Spinal cord (tissue), 10 donors: Measurements from ENCODE around the gene CPEB3. TPM values are rescaled to one million over a fixed set of nuclear protein-coding genes. Genes with fewer than 3 reads are reported as not detected.
A peak's percentile ranks its signal among the peaks of the same experiment; 100 is the strongest.

ENCODE experiments used
- DNase-seq, 6 donors: peaks; one replicate each; pipeline versions ENCODE4 v3.0.0 to v3.0.0-alpha.2; 2013 to 2015; ENCODE audit warnings: low spot score in 6 of 6, low read depth in 4 of 6
- H3K27ac ChIP-seq: one replicate; pipeline ENCODE4 v1.5.1; 2013; ENCODE audit warnings: low read depth, low read length, control low read depth
- H3K27me3 ChIP-seq: one replicate; pipeline ENCODE4 v1.6.1; 2013; ENCODE audit warnings: low read length; ENCODE audit not compliant: control insufficient read depth, insufficient read depth
- H3K36me3 ChIP-seq: one replicate; pipeline ENCODE4 v1.6.1; 2013; ENCODE audit warnings: low read length; ENCODE audit not compliant: control insufficient read depth, insufficient read depth
- H3K4me1 ChIP-seq: one replicate; pipeline ENCODE4 v1.6.1; 2013; ENCODE audit warnings: low read length; ENCODE audit not compliant: control insufficient read depth, insufficient read depth
- H3K4me3 ChIP-seq: one replicate; pipeline ENCODE4 v1.5.1; 2013; ENCODE audit warnings: low read depth, low read length, control low read depth
- H3K9me3 ChIP-seq: one replicate; pipeline ENCODE4 v1.6.1; 2013; ENCODE audit warnings: low read length; ENCODE audit not compliant: control insufficient read depth, insufficient read depth
- WGBS: methylation state at CpG from one replicate; pipeline ENCODE4 v1.1.5; 2013; ENCODE audit warnings: missing lambda C conversion rate; ENCODE audit not compliant: insufficient coverage; 5-methylcytosine and 5-hydroxymethylcytosine counted together
- polyA plus RNA-seq, 2 donors: library from polyadenylated mRNA; unstranded; fragments of 120-200 nt; gene quantifications; one replicate each; pipeline ENCODE4 v1.2.1, GENCODE V29; 2013; ENCODE audit not compliant: insufficient read length in 2 of 2
- total RNA-seq, 2 donors: library from RNA; depleted of rRNA in 1 of 2; stranded (reverse); fragments of 120-200 nt in 1 of 2; fragments of >200 nt in 1 of 2; gene quantifications; one replicate each; pipeline versions ENCODE4 v1.2.3 to v1.2.4, GENCODE V29; 2013 to 2014
- donor health status: healthy.

CPEB3 gene
- total and polyA plus RNA-seq, 4 donors, result 9.0 to 29.3 (median 17.1) TPM

GRCh38 chr10:92242910-92243671, 47.8 kb downstream of the CPEB3 start:
- no CpG with 5 or more reads among the region's 8 CpGs for WGBS

GRCh38 chr10:92242380-92242779, 48.5 kb downstream of the CPEB3 start:
- H3K4me3 ChIP-seq, result peak overlapping the region; percentile 54
- H3K27me3 ChIP-seq, result no peaks in the 10 kb centered on the region
- H3K9me3 ChIP-seq, result no peaks in the 10 kb centered on the region
- H3K27ac ChIP-seq, result no peak overlapping the region
- WGBS, result no CpG with 5 or more reads among the region's 2 CpGs
- DNase-seq, result peak in 2 of 6 donors; percentile 15 to 59
- peaks cover 4% of the 10 kb centered on the region for H3K36me3 ChIP-seq
- peaks cover 8% of the 10 kb centered on the region for H3K4me1 ChIP-seq

More at GRCh38 chr10:92242910-92243671, 47.8 kb downstream of the CPEB3 start:
- H3K27me3 ChIP-seq, result no peaks in the 10 kb centered on the region
- peaks cover 4% of the 10 kb centered on the region for H3K36me3 ChIP-seq
- H3K9me3 ChIP-seq, result no peaks in the 10 kb centered on the region
- H3K4me1 ChIP-seq, result peaks cover 8% of the 10 kb centered on the region
- peak; percentile 66 to 97 (median 81) for DNase-seq
- H3K27ac ChIP-seq, result peak overlapping the region; percentile 8
- H3K4me3 ChIP-seq, result peak overlapping the region; percentile 54

GRCh38 chr10:92241501-92241900, 49.4 kb downstream of the CPEB3 start:
- peaks cover 9% of the 10 kb centered on the region for H3K4me1 ChIP-seq
- H3K36me3 ChIP-seq, result peaks cover 4% of the 10 kb centered on the region
- H3K27ac ChIP-seq, result peak overlapping the region; percentile 87
- WGBS, result no CpG with 5 or more reads among the region's 1 CpG
- no peaks in the 10 kb centered on the region for H3K27me3 ChIP-seq
- DNase-seq, result peak in 1 of 6 donors; percentile 15
- no peaks in the 10 kb centered on the region for H3K9me3 ChIP-seq
- peak overlapping the region; percentile 78 for H3K4me3 ChIP-seq

GRCh38 chr10:92241158-92241500, 49.7 kb downstream of the CPEB3 start:
- H3K27me3 ChIP-seq, result no peaks in the 10 kb centered on the region
- no peaks in the 10 kb centered on the region for H3K9me3 ChIP-seq
- peak in 2 of 6 donors; percentile 77 to 88 for DNase-seq
- H3K27ac ChIP-seq, result peak overlapping the region; percentile 87
- peak overlapping the region; percentile 78 for H3K4me3 ChIP-seq
- no CpG with 5 or more reads among the region's 9 CpGs for WGBS
- peaks cover 12% of the 10 kb centered on the region for H3K4me1 ChIP-seq
- H3K36me3 ChIP-seq, result peaks cover 4% of the 10 kb centered on the region

- H3K36me3 ChIP-seq, result peaks cover 4% of the 10 kb centered on the region
- H3K4me3 ChIP-seq, result peak overlapping the region; percentile 78
- 0% methylated on average over 14 of the region's 28 CpGs for WGBS
- H3K27me3 ChIP-seq, result no peaks in the 10 kb centered on the region
- DNase-seq, result peak; percentile 57 to 95 (median 80)
- peaks cover 12% of the 10 kb centered on the region for H3K4me1 ChIP-seq
- H3K27ac ChIP-seq, result peak overlapping the region; percentile 87
- H3K9me3 ChIP-seq, result no peaks in the 10 kb centered on the region
These were observed 50.4 kb downstream of the CPEB3 start for GRCh38 chr10:92240289-92241157.

- WGBS, result under 1% methylated on average over 68 of the region's 69 CpGs
- peaks cover 12% of the 10 kb centered on the region for H3K4me1 ChIP-seq
- peaks cover 4% of the 10 kb centered on the region for H3K36me3 ChIP-seq
- H3K4me3 ChIP-seq, result peak overlapping the region; percentile 78
- DNase-seq, result peak in 4 of 6 donors; percentile 28 to 77 (median 44)
- H3K9me3 ChIP-seq, result no peaks in the 10 kb centered on the region
- peak overlapping the region; percentile 87 for H3K27ac ChIP-seq
- no peaks in the 10 kb centered on the region for H3K27me3 ChIP-seq
These were observed 51.1 kb downstream of the CPEB3 start for GRCh38 chr10:92239600-92240288.

GRCh38 chr10:92239151-92239599, 51.7 kb downstream of the CPEB3 start:
- peak in 3 of 6 donors; percentile 24 to 57 (median 33) for DNase-seq
- 0% methylated on average over 18 of the region's 27 CpGs for WGBS
- Histone ChIP-seq H3K9me3 (no peaks in the 10 kb centered on the region), H3K4me1 (peaks cover 12% of the 10 kb centered on the region), H3K27ac (peak overlapping the region; percentile 4), H3K4me3 (peak overlapping the region; percentile 43), H3K36me3 (peaks cover 7% of the 10 kb centered on the region), H3K27me3 (no peaks in the 10 kb centered on the region)

- Histone ChIP-seq H3K4me1 (peaks cover 12% of the 10 kb centered on the region), H3K27ac (peak overlapping the region; percentile 4), H3K36me3 (peaks cover 10% of the 10 kb centered on the region), H3K4me3 (peak overlapping the region; percentile 43), H3K9me3 (no peaks in the 10 kb centered on the region), H3K27me3 (no peaks in the 10 kb centered on the region)
- DNase-seq, result peak in 4 of 6 donors; percentile 15 to 82 (median 38)
- whole genome bisulfite sequencing, result 27% methylated on average over 2 of the region's 8 CpGs
These were observed 52.2 kb downstream of the CPEB3 start for GRCh38 chr10:92238586-92239098.

- peak in 3 of 6 donors; percentile 21 to 54 (median 28) for DNase-seq
- no peaks in the 10 kb centered on the region for H3K27me3 ChIP-seq
- H3K27ac ChIP-seq, result peak overlapping the region; percentile 17
- peak overlapping the region; percentile 43 for H3K4me3 ChIP-seq
- 44% methylated on average over 3 of the region's 3 CpGs for WGBS
- H3K36me3 ChIP-seq, result peaks cover 13% of the 10 kb centered on the region
- peaks cover 12% of the 10 kb centered on the region for H3K4me1 ChIP-seq
- no peaks in the 10 kb centered on the region for H3K9me3 ChIP-seq
These were observed 52.8 kb downstream of the CPEB3 start for GRCh38 chr10:92238054-92238585.
